Fibroblast of lung (primary cell): ENCODE results near the gene EXOC2.

Source experiments
- EZH2 ChIP-seq: IDR thresholded peaks from 2 replicates; pipeline ENCODE4 v1.5.1; 2012; ENCODE audit warnings: low read length, control low read depth, mild to moderate bottlenecking; ENCODE audit errors: missing control alignments
- TF ChIP-seq, protein P1 (sequence below), 2 donors: IDR thresholded peaks in 1 of 2; conservative IDR thresholded peaks in 1 of 2; 1 replicate in 1 of 2; 2 replicates in 1 of 2; pipeline ENCODE4 v1.5.1; 2011 to 2012; ENCODE audit warnings: low read length in 2 of 2, control low read depth in 1 of 2, inconsistent platforms in 1 of 2, low read depth in 1 of 2, mild to moderate bottlenecking in 1 of 2

DNA sequence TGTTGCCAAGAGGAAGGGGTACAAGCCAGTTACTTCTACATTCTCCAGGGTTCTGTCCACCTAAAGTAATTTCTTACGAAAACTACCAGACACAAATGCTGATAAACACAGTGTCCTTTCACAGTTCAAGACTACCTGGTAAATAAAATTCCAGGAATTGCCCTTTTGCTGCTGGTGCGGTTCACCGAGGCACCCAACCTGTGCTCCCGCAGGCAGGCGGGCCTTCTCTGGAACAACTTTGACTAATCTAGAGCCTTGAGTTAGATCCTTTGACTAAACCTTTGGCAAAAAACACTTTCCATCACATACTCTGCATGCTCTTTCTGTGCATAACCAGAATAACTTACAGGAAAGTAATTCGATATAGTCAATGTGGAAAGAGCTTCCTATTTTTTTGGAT lies 143.0 kb downstream of the EXOC2 start:
- TF ChIP-seq, protein P1, sequence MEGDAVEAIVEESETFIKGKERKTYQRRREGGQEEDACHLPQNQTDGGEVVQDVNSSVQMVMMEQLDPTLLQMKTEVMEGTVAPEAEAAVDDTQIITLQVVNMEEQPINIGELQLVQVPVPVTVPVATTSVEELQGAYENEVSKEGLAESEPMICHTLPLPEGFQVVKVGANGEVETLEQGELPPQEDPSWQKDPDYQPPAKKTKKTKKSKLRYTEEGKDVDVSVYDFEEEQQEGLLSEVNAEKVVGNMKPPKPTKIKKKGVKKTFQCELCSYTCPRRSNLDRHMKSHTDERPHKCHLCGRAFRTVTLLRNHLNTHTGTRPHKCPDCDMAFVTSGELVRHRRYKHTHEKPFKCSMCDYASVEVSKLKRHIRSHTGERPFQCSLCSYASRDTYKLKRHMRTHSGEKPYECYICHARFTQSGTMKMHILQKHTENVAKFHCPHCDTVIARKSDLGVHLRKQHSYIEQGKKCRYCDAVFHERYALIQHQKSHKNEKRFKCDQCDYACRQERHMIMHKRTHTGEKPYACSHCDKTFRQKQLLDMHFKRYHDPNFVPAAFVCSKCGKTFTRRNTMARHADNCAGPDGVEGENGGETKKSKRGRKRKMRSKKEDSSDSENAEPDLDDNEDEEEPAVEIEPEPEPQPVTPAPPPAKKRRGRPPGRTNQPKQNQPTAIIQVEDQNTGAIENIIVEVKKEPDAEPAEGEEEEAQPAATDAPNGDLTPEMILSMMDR (conservative IDR thresholded peaks at IDR 0.05 in 1 of 2, IDR thresholded peaks at IDR 0.05 in 1 of 2; ENCODE audit: low read depth in 1 of 2, low read length in 2 of 2): no peak
- TF ChIP-seq EZH2: no peak
